ENCODE results near the gene HP1BP3.

DNA sequence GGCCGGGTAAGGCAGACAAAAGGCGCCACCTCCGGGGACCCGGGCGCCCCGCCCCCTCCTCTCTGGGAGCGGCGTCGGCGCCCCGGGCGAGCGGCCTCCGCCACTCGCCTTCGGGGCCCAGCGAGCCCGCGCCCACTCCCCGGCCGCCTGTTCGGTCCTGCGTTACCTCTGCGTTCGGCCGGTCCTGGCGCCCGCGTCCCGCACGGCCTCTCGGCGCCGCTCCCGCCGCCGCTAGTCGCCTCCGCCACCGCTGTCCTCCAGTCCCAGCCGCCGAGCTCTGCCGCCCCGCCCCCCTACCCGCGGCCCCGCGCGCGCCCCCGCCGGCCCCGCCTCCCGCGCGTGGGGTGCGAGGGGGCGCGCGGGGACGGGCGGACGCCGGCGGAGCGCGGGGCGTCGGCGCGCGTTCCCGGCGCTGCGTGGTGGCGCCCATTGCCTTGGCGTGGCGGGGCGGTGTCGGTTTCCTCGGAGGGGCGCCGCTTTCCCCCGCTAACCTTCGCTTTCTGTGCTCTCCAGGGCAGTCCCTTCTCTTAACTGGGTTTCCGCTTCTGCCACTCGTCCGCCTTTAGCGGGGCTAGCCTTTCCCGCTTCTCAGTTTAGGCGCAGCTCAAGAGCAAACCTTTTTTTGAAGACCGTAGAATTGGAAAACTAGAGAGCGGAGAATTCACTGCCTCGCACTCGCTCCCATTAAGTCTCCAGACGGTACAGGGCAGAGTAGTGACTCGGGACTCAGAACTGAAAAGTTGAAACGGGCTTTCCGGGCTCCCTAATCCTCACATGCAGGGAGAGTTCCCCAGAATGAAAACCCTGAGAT lies at the start of gene HP1BP3:
- no peak for TF ChIP-seq GABPA (IDR thresholded peaks at IDR 0.05 in 1 of 2, conservative IDR thresholded peaks at IDR 0.05 in 1 of 2)
- TF ChIP-seq, protein P1, sequence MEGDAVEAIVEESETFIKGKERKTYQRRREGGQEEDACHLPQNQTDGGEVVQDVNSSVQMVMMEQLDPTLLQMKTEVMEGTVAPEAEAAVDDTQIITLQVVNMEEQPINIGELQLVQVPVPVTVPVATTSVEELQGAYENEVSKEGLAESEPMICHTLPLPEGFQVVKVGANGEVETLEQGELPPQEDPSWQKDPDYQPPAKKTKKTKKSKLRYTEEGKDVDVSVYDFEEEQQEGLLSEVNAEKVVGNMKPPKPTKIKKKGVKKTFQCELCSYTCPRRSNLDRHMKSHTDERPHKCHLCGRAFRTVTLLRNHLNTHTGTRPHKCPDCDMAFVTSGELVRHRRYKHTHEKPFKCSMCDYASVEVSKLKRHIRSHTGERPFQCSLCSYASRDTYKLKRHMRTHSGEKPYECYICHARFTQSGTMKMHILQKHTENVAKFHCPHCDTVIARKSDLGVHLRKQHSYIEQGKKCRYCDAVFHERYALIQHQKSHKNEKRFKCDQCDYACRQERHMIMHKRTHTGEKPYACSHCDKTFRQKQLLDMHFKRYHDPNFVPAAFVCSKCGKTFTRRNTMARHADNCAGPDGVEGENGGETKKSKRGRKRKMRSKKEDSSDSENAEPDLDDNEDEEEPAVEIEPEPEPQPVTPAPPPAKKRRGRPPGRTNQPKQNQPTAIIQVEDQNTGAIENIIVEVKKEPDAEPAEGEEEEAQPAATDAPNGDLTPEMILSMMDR (IDR thresholded peaks at IDR 0.05; ENCODE audit: low read depth, low read length, missing input control), result no peak
- TF ChIP-seq SP1 (IDR thresholded peaks at IDR 0.05), result no peak
